GM19324 (cell line): Measurements from ENCODE around the gene CCDC13.

Experiments used
- ATAC-seq: cut with Tn5 transposase; IDR thresholded peaks from one replicate; pipeline ENCODE4 v1.9.1; 2021; ENCODE audit warnings: mild to moderate bottlenecking, moderate library complexity; ENCODE audit not compliant: unreplicated experiment, low FRiP score

Gene CCDC13

DNA sequence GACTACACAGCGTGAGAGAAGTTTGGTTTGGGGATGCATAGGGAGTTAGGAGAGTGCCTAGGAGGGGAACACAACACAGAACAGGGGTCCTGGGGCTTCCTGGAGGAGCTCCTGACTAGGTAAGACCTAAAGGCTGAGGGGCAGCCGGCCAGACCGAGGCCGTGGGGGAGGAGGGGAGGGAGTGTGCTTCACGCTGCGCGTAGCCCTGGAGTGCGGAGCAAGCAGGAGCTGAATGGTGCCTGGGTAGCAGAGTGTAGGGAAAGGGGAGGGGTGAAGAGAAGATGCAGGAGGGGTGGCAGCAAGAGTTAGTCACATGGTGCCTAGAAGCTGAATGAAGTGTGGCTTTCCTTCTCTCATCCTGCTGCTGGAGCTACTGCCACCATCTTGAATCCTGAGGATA is 38.0 kb downstream of the CCDC13 start:
- ATAC-seq: no peak

GRCh38 chr3:42734263-42734860 is 38.7 kb downstream of the CCDC13 start:
- no peak for ATAC-seq

GRCh38 chr3:42733501-42734262 is 39.4 kb downstream of the CCDC13 start:
- no peak for ATAC-seq

- no peak for ATAC-seq
Observed at GRCh38 chr3:42732829-42733459, 40.1 kb downstream of the CCDC13 start.

DNA sequence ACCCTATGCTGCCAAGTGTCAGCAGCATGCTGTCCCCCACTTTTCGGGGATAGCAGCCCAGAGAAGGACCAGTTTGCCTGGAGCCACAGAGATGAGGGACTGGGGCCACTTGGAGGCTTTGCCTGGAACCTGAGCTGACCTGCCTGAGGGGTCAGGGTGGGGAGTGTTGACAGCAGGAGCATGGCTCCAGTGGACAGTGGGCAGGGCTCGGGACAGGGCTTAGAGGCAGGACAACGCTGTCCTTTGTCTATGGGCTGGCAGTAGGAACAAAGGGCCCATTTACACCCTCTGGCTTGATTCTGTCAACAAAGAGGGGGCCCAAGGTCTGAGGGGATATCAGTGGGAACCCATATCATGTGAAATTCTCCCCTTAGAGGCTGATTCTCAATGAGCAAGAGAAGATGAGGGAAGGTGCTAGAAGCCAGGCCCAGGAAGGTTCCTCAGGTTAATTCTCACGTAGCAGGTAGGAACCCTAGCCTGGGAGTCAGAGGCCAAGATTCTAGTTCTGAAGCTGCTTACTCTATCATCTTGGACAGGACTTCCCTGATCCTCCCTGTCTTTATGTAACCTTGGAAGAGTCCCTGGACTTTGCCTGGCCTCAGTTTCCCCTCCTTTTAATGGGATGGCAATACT is 40.7 kb downstream of the CCDC13 start:
- no peak for ATAC-seq

GRCh38 chr3:42731476-42732195 is 41.4 kb downstream of the CCDC13 start:
- no peak for ATAC-seq

- ATAC-seq: no peak
Observed at GRCh38 chr3:42730706-42731420, 42.2 kb downstream of the CCDC13 start.

GRCh38 chr3:42730294-42730693 is 42.8 kb downstream of the CCDC13 start:
- ATAC-seq: no peak

GRCh38 chr3:42729404-42730145 is 43.5 kb downstream of the CCDC13 start:
- ATAC-seq: no peak

- no peak for ATAC-seq
Observed at GRCh38 chr3:42728668-42729364, 44.2 kb downstream of the CCDC13 start.

GRCh38 chr3:42728056-42728455 is 45.0 kb downstream of the CCDC13 start:
- ATAC-seq: no peak

DNA sequence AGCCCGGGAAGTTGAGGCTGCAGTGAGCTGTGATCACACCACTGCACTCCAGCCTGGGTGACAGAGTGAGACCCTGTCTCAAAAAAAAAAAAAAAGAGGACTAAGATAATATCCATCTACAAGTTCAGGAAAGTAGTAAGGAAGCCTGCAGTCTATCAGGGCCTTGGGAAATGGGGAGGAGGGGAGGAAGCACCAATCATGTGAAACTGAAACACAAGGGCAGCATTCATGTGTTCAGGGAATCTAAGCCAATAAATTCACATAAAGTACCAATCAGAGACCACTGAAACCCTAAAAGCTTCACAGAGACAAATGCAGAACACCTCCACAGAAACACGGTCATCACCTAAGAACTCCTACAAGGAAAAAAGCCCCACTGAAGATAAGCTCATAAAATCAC is 47.6 kb downstream of the CCDC13 start:
- ATAC-seq: no peak

- ATAC-seq: no peak
Observed at GRCh38 chr3:42723219-42723618, 49.8 kb downstream of the CCDC13 start.
